Astrocyte (in vitro differentiated cells and primary cell): ENCODE results near the gene FAM209A. TPM values are rescaled to one million over a fixed set of nuclear protein-coding genes. Genes with fewer than 3 reads are reported as not detected.

Experiments
- DNase-seq: peaks from one replicate; pipeline ENCODE4 v3.0.0-alpha.2; 2010; ENCODE audit warnings: low read depth
- FAIRE-seq: peaks from 2 replicates; lab custom pipeline; 2011; peaks lifted over from hg19 to GRCh38; lab: Jason Lieb, UNC
- H2AFZ ChIP-seq: 2 replicates; pipeline ENCODE4 v1.6.0; 2012; ENCODE audit warnings: low read depth, low read length, inconsistent platforms
- H3K27ac ChIP-seq: 2 replicates; pipeline ENCODE4 v1.5.1; 2011; ENCODE audit warnings: low read depth, low read length, inconsistent platforms
- H3K27me3 ChIP-seq: 2 replicates; pipeline ENCODE4 v1.6.0; 2011; ENCODE audit warnings: low read length, inconsistent platforms; ENCODE audit not compliant: insufficient read depth
- H3K36me3 ChIP-seq: 2 replicates; pipeline ENCODE4 v1.5.1; 2011; ENCODE audit warnings: low read length, inconsistent platforms; ENCODE audit not compliant: insufficient read depth
- H3K4me1 ChIP-seq: 2 replicates; pipeline ENCODE4 v1.5.1; 2011; ENCODE audit warnings: low read length, inconsistent platforms; ENCODE audit not compliant: insufficient read depth
- H3K4me2 ChIP-seq: 2 replicates; pipeline ENCODE4 v1.6.0; 2012; ENCODE audit warnings: low read length, inconsistent platforms
- H3K4me3 ChIP-seq: 2 replicates; pipeline ENCODE4 v1.5.1; 2011; ENCODE audit warnings: low read depth, mild to moderate bottlenecking, low read length, inconsistent platforms; ENCODE audit not compliant: insufficient read depth
- H3K79me2 ChIP-seq: 2 replicates; pipeline ENCODE4 v1.6.0; 2012; ENCODE audit warnings: mild to moderate bottlenecking, low read length, inconsistent platforms; ENCODE audit not compliant: insufficient read depth
- H3K9ac ChIP-seq: 2 replicates; pipeline ENCODE4 v1.6.0; 2012; ENCODE audit warnings: mild to moderate bottlenecking, low read length, inconsistent platforms
- H3K9me3 ChIP-seq: 2 replicates; pipeline ENCODE4 v1.5.1; 2012; ENCODE audit warnings: low read depth, mild to moderate bottlenecking, low read length, inconsistent platforms; ENCODE audit not compliant: insufficient read depth
- H4K20me1 ChIP-seq: 2 replicates; pipeline ENCODE4 v1.6.0; 2012; ENCODE audit warnings: low read length, inconsistent platforms; ENCODE audit not compliant: insufficient read depth
- H3K27ac Mint-ChIP-seq: one replicate; pipeline ENCODE4 v1.8.0; 2021; ENCODE audit warnings: mild to moderate bottlenecking, mixed read lengths; ENCODE audit not compliant: unreplicated experiment
- H3K27me3 Mint-ChIP-seq: one replicate; pipeline ENCODE4 v1.8.0; 2021; ENCODE audit warnings: low read depth, mixed read lengths; ENCODE audit not compliant: unreplicated experiment
- H3K36me3 Mint-ChIP-seq: one replicate; pipeline ENCODE4 v1.8.0; 2021; ENCODE audit warnings: low read depth, mixed read lengths; ENCODE audit not compliant: unreplicated experiment
- H3K4me1 Mint-ChIP-seq: one replicate; pipeline ENCODE4 v1.8.0; 2021; ENCODE audit warnings: low read depth, mixed read lengths; ENCODE audit not compliant: unreplicated experiment
- H3K4me3 Mint-ChIP-seq: one replicate; pipeline ENCODE4 v1.8.0; 2021; ENCODE audit warnings: mild to moderate bottlenecking, moderate library complexity, mixed read lengths; ENCODE audit not compliant: unreplicated experiment
- H3K9me3 Mint-ChIP-seq: one replicate; pipeline ENCODE4 v1.8.0; 2021; ENCODE audit warnings: mild to moderate bottlenecking, mixed read lengths; ENCODE audit not compliant: unreplicated experiment
- EZH2 ChIP-seq: IDR thresholded peaks from 2 replicates; pipeline ENCODE4 v1.6.1; 2012; ENCODE audit warnings: mild to moderate bottlenecking, low read length, inconsistent platforms; ENCODE audit not compliant: insufficient read depth
- total RNA-seq: library from RNA; stranded (reverse); gene quantifications from 2 replicates; pipeline ENCODE4 v1.2.1, GENCODE V29; 2021
- TF ChIP-seq, protein P1 (sequence below): IDR thresholded peaks from 2 replicates; pipeline ENCODE4 v1.5.1; 2011; ENCODE audit warnings: low read depth, mild to moderate bottlenecking, inconsistent platforms, low read length, moderate library complexity; ENCODE audit not compliant: insufficient read depth

Gene FAM209A
- total RNA-seq, 1 donor from 2014 or later = 0.32 TPM

- H3K4me1 Mint-ChIP-seq = peaks cover 10% of the 10 kb centered on the region
- DNase-seq (no peak), FAIRE-seq (no peak)
- Histone ChIP-seq H3K4me3 (no peak overlapping the region), H3K4me1 (peaks cover 5% of the 10 kb centered on the region), H3K9ac (no peak overlapping the region), H2AFZ (no peak overlapping the region), H3K4me2 (no peak overlapping the region), H3K27ac (no peak overlapping the region), H3K9me3 (no peaks in the 10 kb centered on the region), H4K20me1 (no peaks in the 10 kb centered on the region), H3K79me2 (no peaks in the 10 kb centered on the region), H3K27me3 (no peaks in the 10 kb centered on the region), H3K36me3 (no peaks in the 10 kb centered on the region)
- no peak overlapping the region for H3K4me3 Mint-ChIP-seq
- TF ChIP-seq EZH2 = no peak
- TF ChIP-seq, protein P1, sequence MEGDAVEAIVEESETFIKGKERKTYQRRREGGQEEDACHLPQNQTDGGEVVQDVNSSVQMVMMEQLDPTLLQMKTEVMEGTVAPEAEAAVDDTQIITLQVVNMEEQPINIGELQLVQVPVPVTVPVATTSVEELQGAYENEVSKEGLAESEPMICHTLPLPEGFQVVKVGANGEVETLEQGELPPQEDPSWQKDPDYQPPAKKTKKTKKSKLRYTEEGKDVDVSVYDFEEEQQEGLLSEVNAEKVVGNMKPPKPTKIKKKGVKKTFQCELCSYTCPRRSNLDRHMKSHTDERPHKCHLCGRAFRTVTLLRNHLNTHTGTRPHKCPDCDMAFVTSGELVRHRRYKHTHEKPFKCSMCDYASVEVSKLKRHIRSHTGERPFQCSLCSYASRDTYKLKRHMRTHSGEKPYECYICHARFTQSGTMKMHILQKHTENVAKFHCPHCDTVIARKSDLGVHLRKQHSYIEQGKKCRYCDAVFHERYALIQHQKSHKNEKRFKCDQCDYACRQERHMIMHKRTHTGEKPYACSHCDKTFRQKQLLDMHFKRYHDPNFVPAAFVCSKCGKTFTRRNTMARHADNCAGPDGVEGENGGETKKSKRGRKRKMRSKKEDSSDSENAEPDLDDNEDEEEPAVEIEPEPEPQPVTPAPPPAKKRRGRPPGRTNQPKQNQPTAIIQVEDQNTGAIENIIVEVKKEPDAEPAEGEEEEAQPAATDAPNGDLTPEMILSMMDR = no peak
- no peaks in the 10 kb centered on the region for H3K36me3 Mint-ChIP-seq
- no peak overlapping the region for H3K27ac Mint-ChIP-seq
- peaks cover 10% of the 10 kb centered on the region for H3K27me3 Mint-ChIP-seq
- peaks cover 15% of the 10 kb centered on the region for H3K9me3 Mint-ChIP-seq
These were observed 27.0 kb downstream of the FAM209A start for GRCh38 chr20:56551571-56551970.

DNA sequence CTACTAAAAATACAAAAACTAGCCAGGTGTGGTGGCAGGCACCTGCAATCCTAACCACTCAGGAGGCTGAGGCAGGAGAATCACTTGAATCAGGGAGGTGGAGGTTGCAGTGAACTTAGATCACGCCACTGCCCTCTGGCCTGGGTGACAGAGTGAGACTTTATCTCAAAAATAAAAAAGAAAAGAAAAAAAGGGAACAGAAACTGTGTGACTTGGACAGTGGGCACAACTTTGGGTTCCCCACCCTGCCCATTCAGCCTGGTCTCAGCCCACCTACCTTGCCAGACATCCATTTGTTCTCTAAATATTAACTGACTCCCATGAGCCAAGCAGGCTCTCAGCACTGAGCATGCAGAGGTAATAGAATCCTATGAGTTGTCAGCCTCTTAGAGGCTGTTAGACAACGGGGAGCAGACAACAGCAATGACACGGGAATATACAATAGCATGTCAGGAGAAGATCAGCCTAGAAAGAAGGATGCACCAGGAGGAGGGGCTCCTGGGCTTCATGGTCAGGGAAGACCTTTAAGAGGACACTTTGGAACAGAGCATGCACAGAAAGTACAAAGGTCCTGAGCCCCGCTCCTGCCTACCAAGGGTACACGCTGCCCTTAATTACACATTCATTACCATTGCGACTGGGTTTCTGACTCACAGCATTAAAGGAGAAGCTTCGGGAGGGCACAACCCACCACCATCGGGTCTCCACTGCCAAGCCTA is 28.5 kb downstream of the FAM209A start:
- H4K20me1 ChIP-seq = no peaks in the 10 kb centered on the region
- no peak overlapping the region for H3K27ac ChIP-seq
- H3K27me3 ChIP-seq = no peaks in the 10 kb centered on the region
- no peaks in the 10 kb centered on the region for H3K36me3 ChIP-seq
- peaks cover 5% of the 10 kb centered on the region for H3K4me1 ChIP-seq
- Mint-ChIP-seq H3K4me3 (no peak overlapping the region), H3K9me3 (peaks cover 15% of the 10 kb centered on the region), H3K27ac (no peak overlapping the region), H3K36me3 (no peaks in the 10 kb centered on the region), H3K4me1 (peaks cover 10% of the 10 kb centered on the region), H3K27me3 (peaks cover 12% of the 10 kb centered on the region)
- H3K4me2 ChIP-seq = no peak overlapping the region
- TF ChIP-seq, protein P1 = no peak
- no peak for TF ChIP-seq EZH2
- no peak overlapping the region for H3K9ac ChIP-seq
- DNase-seq (no peak), FAIRE-seq (no peak)
- no peak overlapping the region for H3K4me3 ChIP-seq
- no peak overlapping the region for H2AFZ ChIP-seq
- no peaks in the 10 kb centered on the region for H3K79me2 ChIP-seq
- no peaks in the 10 kb centered on the region for H3K9me3 ChIP-seq

DNA sequence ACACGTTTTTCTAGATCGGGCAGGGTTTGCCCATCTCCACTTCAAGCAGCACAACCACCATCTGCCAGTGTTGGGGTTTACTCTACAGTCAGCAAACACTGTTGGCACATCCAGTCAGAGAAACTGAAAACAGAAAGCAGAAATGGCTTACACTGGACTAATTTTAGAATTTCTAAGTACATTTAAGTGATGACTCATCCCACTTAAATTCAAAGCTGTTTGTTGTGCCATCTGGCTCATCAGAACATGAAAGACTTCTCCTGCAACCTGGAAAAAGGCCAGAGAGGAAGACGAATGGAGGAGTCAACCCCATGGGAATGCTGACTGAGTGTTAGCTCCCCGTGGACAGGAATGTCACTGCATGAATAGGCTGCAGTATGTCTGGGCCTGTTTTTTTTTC is 30.3 kb downstream of the FAM209A start:
- H3K9me3 Mint-ChIP-seq = peaks cover 6% of the 10 kb centered on the region
- no peak for TF ChIP-seq EZH2
- TF ChIP-seq, protein P1 = peak; percentile 25
- peak; percentile 97 for DNase-seq
- H3K9ac ChIP-seq = no peak overlapping the region
- no peak overlapping the region for H3K4me3 ChIP-seq
- no peak for FAIRE-seq
- peaks cover 15% of the 10 kb centered on the region for H3K27me3 Mint-ChIP-seq
- H3K9me3 ChIP-seq = no peaks in the 10 kb centered on the region
- no peaks in the 10 kb centered on the region for H3K36me3 ChIP-seq
- H3K4me1 ChIP-seq = peaks cover 5% of the 10 kb centered on the region
- H3K4me1 Mint-ChIP-seq = peaks cover 10% of the 10 kb centered on the region
- no peak overlapping the region for H2AFZ ChIP-seq
- no peaks in the 10 kb centered on the region for H4K20me1 ChIP-seq
- H3K27ac Mint-ChIP-seq = peak overlapping the region; percentile 89
- H3K27ac ChIP-seq = no peak overlapping the region
- no peaks in the 10 kb centered on the region for H3K79me2 ChIP-seq
- H3K4me2 ChIP-seq = peak overlapping the region; percentile 72
- no peaks in the 10 kb centered on the region for H3K27me3 ChIP-seq
- no peaks in the 10 kb centered on the region for H3K36me3 Mint-ChIP-seq
- H3K4me3 Mint-ChIP-seq = no peak overlapping the region
